Trophoblast cell (in vitro differentiated cells and primary cell): ENCODE measurements around the gene N4BP2.
"Not testable (repeated sequence)": the region's sequence is repeated elsewhere in the genome, so short reads cannot be mapped to it uniquely, and the experiment has no call there.

Experiments used
- DNase-seq, 2 donors: peaks; one replicate each; pipeline ENCODE4 v3.0.0-alpha.2; 2016
- H2AFZ ChIP-seq: 2 replicates; pipeline ENCODE4 v1.6.1; 2013; ENCODE audit warnings: low read length, moderate library complexity, mild to moderate bottlenecking; ENCODE audit not compliant: insufficient read depth, poor library complexity
- H2AK5ac ChIP-seq: 2 replicates; pipeline ENCODE4 v1.6.1; 2013; ENCODE audit warnings: mild to moderate bottlenecking, low read length
- H2BK120ac ChIP-seq: 2 replicates; pipeline ENCODE4 v1.6.1; 2013; ENCODE audit warnings: low read length, mild to moderate bottlenecking, moderate library complexity; ENCODE audit not compliant: insufficient read depth, poor library complexity
- H2BK12ac ChIP-seq: 2 replicates; pipeline ENCODE4 v1.6.1; 2013; ENCODE audit warnings: mild to moderate bottlenecking, low read length, moderate library complexity
- H2BK5ac ChIP-seq: 2 replicates; pipeline ENCODE4 v1.6.1; 2013; ENCODE audit warnings: low read length, low read depth, moderate library complexity, mild to moderate bottlenecking; ENCODE audit not compliant: poor library complexity
- H3K14ac ChIP-seq: 2 replicates; pipeline ENCODE4 v1.6.1; 2013; ENCODE audit warnings: mild to moderate bottlenecking, low read length
- H3K18ac ChIP-seq: 2 replicates; pipeline ENCODE4 v1.6.1; 2013; ENCODE audit warnings: mild to moderate bottlenecking, low read length
- H3K23ac ChIP-seq: 2 replicates; pipeline ENCODE4 v1.6.1; 2013; ENCODE audit warnings: low read length
- H3K27ac ChIP-seq: 2 replicates; pipeline ENCODE4 v1.5.1; 2013; ENCODE audit warnings: low read depth, mild to moderate bottlenecking, inconsistent platforms, low read length, moderate library complexity
- H3K27me3 ChIP-seq: 2 replicates; pipeline ENCODE4 v1.6.1; 2013; ENCODE audit warnings: inconsistent platforms, mild to moderate bottlenecking, low read length, moderate library complexity; ENCODE audit not compliant: insufficient read depth
- H3K36me3 ChIP-seq, 2 experiments: 1 replicate in 1 of 2; 2 replicates in 1 of 2; pipeline ENCODE4 v1.6.1; 2013; ENCODE audit warnings: low read length in 2 of 2, mild to moderate bottlenecking in 2 of 2, moderate library complexity in 1 of 2; ENCODE audit not compliant: insufficient read depth in 2 of 2, control insufficient read depth in 1 of 2
- H3K4ac ChIP-seq: 2 replicates; pipeline ENCODE4 v1.6.1; 2013; ENCODE audit warnings: low read depth, mild to moderate bottlenecking, low read length, moderate library complexity
- H3K4me1 ChIP-seq, 2 experiments: 1 replicate in 1 of 2; 2 replicates in 1 of 2; pipeline ENCODE4 v1.6.1; 2013; ENCODE audit warnings: low read length in 2 of 2, mild to moderate bottlenecking in 2 of 2, moderate library complexity in 1 of 2; ENCODE audit not compliant: insufficient read depth in 2 of 2, control insufficient read depth in 1 of 2
- H3K4me2 ChIP-seq: 2 replicates; pipeline ENCODE4 v1.6.1; 2013; ENCODE audit warnings: inconsistent platforms, mild to moderate bottlenecking, low read length, moderate library complexity
- H3K4me3 ChIP-seq: 2 replicates; pipeline ENCODE4 v1.5.1; 2013; ENCODE audit warnings: mild to moderate bottlenecking, low read depth, low read length, inconsistent platforms
- H3K79me1 ChIP-seq: one replicate; pipeline ENCODE4 v1.6.1; 2013; ENCODE audit warnings: low read length
- H3K79me2 ChIP-seq: 2 replicates; pipeline ENCODE4 v1.6.1; 2013; ENCODE audit warnings: low read length, mild to moderate bottlenecking; ENCODE audit not compliant: control insufficient read depth, insufficient read depth, poor library complexity
- H3K9ac ChIP-seq: 2 replicates; pipeline ENCODE4 v1.6.1; 2013; ENCODE audit warnings: mild to moderate bottlenecking, low read length
- H3K9me3 ChIP-seq: 2 replicates; pipeline ENCODE4 v1.6.1; 2013; ENCODE audit warnings: low read depth, mild to moderate bottlenecking, control low read depth, inconsistent platforms, low read length; ENCODE audit not compliant: insufficient read depth
- H4K12ac ChIP-seq: 2 replicates; pipeline ENCODE4 v1.6.1; 2013; ENCODE audit warnings: low read depth, mild to moderate bottlenecking, low read length, moderate library complexity
- H4K8ac ChIP-seq: 2 replicates; pipeline ENCODE4 v1.6.1; 2013; ENCODE audit warnings: low read depth, mild to moderate bottlenecking, low read length, moderate library complexity
- H4K91ac ChIP-seq: one replicate; pipeline ENCODE4 v1.6.1; 2013; ENCODE audit warnings: low read depth, mild to moderate bottlenecking, low read length, moderate library complexity
- WGBS: extraction: QIAGEN DNeasy Blood & Tissue Kit; methylation state at CpG from one replicate; pipeline ENCODE4 v1.1.7; 2013; ENCODE audit warnings: missing lambda C conversion rate; ENCODE audit not compliant: insufficient read length, insufficient coverage; ENCODE audit errors: extremely low coverage; 5-methylcytosine and 5-hydroxymethylcytosine counted together

Gene N4BP2

GRCh38 chr4:40144716-40145115 lies 88.1 kb downstream of the N4BP2 start:
- no peaks in the 10 kb centered on the region for H3K4me1 ChIP-seq
- no peak overlapping the region for H3K18ac ChIP-seq
- no peak overlapping the region for H3K4me3 ChIP-seq
- H3K79me1 ChIP-seq = no peaks in the 10 kb centered on the region
- peaks cover 1% of the 10 kb centered on the region for H3K9me3 ChIP-seq
- peaks cover 14 to 16% of the 10 kb centered on the region in 2 experiments for H3K36me3 ChIP-seq
- H3K27me3 ChIP-seq = no peaks in the 10 kb centered on the region
- no peak overlapping the region for H2AFZ ChIP-seq
- no peaks in the 10 kb centered on the region for H3K79me2 ChIP-seq
- no peak overlapping the region for H3K27ac ChIP-seq
- H4K8ac ChIP-seq = no peak overlapping the region
- H3K23ac ChIP-seq = no peak overlapping the region
- H3K14ac ChIP-seq = no peak overlapping the region
- H3K9ac ChIP-seq = no peak overlapping the region
- H2BK120ac ChIP-seq = no peak overlapping the region
- no peak for DNase-seq
- no peak overlapping the region for H3K4ac ChIP-seq
- H4K12ac ChIP-seq = no peak overlapping the region
- WGBS = no CpG with 5 or more reads among the region's 2 CpGs
- no peak overlapping the region for H2BK5ac ChIP-seq
- no peak overlapping the region for H2AK5ac ChIP-seq
- no peak overlapping the region for H2BK12ac ChIP-seq
- H4K91ac ChIP-seq = no peak overlapping the region
- no peak overlapping the region for H3K4me2 ChIP-seq

GRCh38 chr4:40147490-40147889 lies 90.8 kb downstream of the N4BP2 start:
- H3K4me1 ChIP-seq, H2BK12ac ChIP-seq, H3K79me1 ChIP-seq, H3K9ac ChIP-seq, H3K14ac ChIP-seq, H2AFZ ChIP-seq, H3K79me2 ChIP-seq, H3K4me3 ChIP-seq, H4K12ac ChIP-seq, DNase-seq, H3K23ac ChIP-seq, H4K8ac ChIP-seq, H3K27me3 ChIP-seq, H3K4me2 ChIP-seq, H4K91ac ChIP-seq, H2AK5ac ChIP-seq, H3K18ac ChIP-seq, H2BK120ac ChIP-seq, H3K27ac ChIP-seq, H2BK5ac ChIP-seq, H3K4ac ChIP-seq, H3K9me3 ChIP-seq: not testable (repeated sequence)
- H3K36me3 ChIP-seq = peaks cover 18% of the 10 kb centered on the region in 2 experiments
- WGBS = no CpG with 5 or more reads among the region's 31 CpGs

GRCh38 chr4:40149960-40150385 lies 93.3 kb downstream of the N4BP2 start:
- H3K36me3 ChIP-seq = peaks cover 7 to 12% of the 10 kb centered on the region in 2 experiments
- no peak overlapping the region for H4K91ac ChIP-seq
- no peak overlapping the region for H3K18ac ChIP-seq
- WGBS = no CpG with 5 or more reads among the region's 3 CpGs
- DNase-seq = peak; percentile 82 to 95
- H3K23ac ChIP-seq = no peak overlapping the region
- H2BK120ac ChIP-seq = no peak overlapping the region
- H3K14ac ChIP-seq = no peak overlapping the region
- no peak overlapping the region for H3K9ac ChIP-seq
- H3K4ac ChIP-seq = no peak overlapping the region
- H4K12ac ChIP-seq = no peak overlapping the region
- no peaks in the 10 kb centered on the region for H3K79me2 ChIP-seq
- no peaks in the 10 kb centered on the region for H3K27me3 ChIP-seq
- no peak overlapping the region for H4K8ac ChIP-seq
- H2BK5ac ChIP-seq = no peak overlapping the region
- H2BK12ac ChIP-seq = no peak overlapping the region
- H3K79me1 ChIP-seq = no peaks in the 10 kb centered on the region
- H3K4me1 ChIP-seq = no peaks in the 10 kb centered on the region
- H3K4me2 ChIP-seq = no peak overlapping the region
- H2AFZ ChIP-seq = no peak overlapping the region
- no peak overlapping the region for H3K4me3 ChIP-seq
- no peaks in the 10 kb centered on the region for H3K9me3 ChIP-seq
- H3K27ac ChIP-seq = no peak overlapping the region
- no peak overlapping the region for H2AK5ac ChIP-seq

- H3K27me3 ChIP-seq = no peaks in the 10 kb centered on the region
- H3K4me3 ChIP-seq = no peak overlapping the region
- WGBS = no CpG with 5 or more reads among the region's 3 CpGs
- H3K4me2 ChIP-seq = no peak overlapping the region
- no peak overlapping the region for H2AK5ac ChIP-seq
- no peak overlapping the region for H3K23ac ChIP-seq
- H2BK12ac ChIP-seq = no peak overlapping the region
- H3K9ac ChIP-seq = no peak overlapping the region
- DNase-seq = peak in 1 of 2 donors; percentile 80
- no peak overlapping the region for H2BK120ac ChIP-seq
- H4K12ac ChIP-seq = no peak overlapping the region
- H2BK5ac ChIP-seq = no peak overlapping the region
- H3K18ac ChIP-seq = no peak overlapping the region
- H3K9me3 ChIP-seq = no peaks in the 10 kb centered on the region
- H3K79me1 ChIP-seq = no peaks in the 10 kb centered on the region
- H4K91ac ChIP-seq = no peak overlapping the region
- H3K36me3 ChIP-seq = peaks cover 5 to 10% of the 10 kb centered on the region in 2 experiments
- no peak overlapping the region for H4K8ac ChIP-seq
- H3K14ac ChIP-seq = no peak overlapping the region
- H2AFZ ChIP-seq = no peak overlapping the region
- no peaks in the 10 kb centered on the region for H3K79me2 ChIP-seq
- H3K4ac ChIP-seq = no peak overlapping the region
- no peaks in the 10 kb centered on the region for H3K4me1 ChIP-seq
- H3K27ac ChIP-seq = no peak overlapping the region
These were observed 94.3 kb downstream of the N4BP2 start for GRCh38 chr4:40150932-40151331.
